Right renal pelvis (tissue), 4 donors: ENCODE measurements around the gene DST. TPM values are rescaled to one million over a fixed set of nuclear protein-coding genes. Genes with fewer than 3 reads are reported as not detected.

Experiments
- DNase-seq, 4 donors: peaks; one replicate each; pipeline ENCODE4 v3.0.0-alpha.2; 2013; ENCODE audit warnings: low read depth in 4 of 4, low spot score in 3 of 4, missing footprints in 1 of 4
- polyA plus RNA-seq, 4 donors: library from polyadenylated mRNA; unstranded; fragments of 120-200 nt; gene quantifications; one replicate each; pipeline ENCODE4 v1.2.1, GENCODE V29; 2013; ENCODE audit not compliant: insufficient read length in 4 of 4

The DST gene
- 100 to 1,000 TPM; 177 to 210 (median 192) TPM for polyA plus RNA-seq

DNA sequence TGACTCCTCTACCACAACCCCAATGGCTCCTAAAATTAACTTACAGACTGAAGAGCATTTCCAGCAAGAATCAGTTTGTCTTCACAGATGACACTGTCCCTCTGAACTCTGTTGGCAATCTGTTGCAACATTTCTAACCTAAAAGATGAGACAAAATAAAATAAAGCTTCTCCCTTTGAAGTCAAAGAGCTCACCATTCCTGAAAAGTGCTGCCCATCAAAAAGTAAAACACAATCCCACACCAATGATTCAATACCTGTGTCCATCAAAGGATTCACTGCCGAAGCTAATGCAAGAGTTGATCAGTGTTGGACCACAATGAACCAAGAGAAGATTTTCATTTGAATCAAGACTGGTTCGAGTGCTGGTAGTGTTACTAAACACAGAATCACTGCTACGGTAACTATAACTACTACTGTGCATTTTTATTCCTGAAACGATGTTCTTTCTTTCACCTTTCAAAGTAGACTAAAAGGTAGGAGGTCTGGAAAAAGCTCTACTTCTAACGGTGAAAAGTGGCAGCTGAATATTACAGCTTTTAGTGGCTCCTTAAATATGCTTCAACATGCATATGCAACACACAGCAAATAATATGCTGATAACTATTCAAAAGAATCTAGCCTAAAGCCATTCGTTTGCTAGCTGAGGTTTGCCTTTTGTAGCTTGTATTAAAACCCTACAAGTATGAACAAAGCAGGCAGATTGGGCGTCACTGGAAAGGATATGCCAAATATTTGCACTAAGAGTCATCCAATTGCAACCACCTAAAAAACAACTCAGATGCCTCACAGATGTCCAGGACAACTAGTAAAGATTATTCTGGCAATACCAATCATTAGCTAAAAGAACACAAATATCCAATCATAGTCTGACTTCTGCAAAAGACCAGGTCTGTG lies at the start of gene DST:
TSS of gene DST (minus strand) at position 524 of the 896 bp plus-strand sequence.
- no peak for DNase-seq

- no peak for DNase-seq
These were observed 49.1 kb upstream of the DST start for GRCh38 chr6:56691814-56692213.

- no peak for DNase-seq
These were observed 48.6 kb upstream of the DST start for GRCh38 chr6:56691286-56691595.

DNA sequence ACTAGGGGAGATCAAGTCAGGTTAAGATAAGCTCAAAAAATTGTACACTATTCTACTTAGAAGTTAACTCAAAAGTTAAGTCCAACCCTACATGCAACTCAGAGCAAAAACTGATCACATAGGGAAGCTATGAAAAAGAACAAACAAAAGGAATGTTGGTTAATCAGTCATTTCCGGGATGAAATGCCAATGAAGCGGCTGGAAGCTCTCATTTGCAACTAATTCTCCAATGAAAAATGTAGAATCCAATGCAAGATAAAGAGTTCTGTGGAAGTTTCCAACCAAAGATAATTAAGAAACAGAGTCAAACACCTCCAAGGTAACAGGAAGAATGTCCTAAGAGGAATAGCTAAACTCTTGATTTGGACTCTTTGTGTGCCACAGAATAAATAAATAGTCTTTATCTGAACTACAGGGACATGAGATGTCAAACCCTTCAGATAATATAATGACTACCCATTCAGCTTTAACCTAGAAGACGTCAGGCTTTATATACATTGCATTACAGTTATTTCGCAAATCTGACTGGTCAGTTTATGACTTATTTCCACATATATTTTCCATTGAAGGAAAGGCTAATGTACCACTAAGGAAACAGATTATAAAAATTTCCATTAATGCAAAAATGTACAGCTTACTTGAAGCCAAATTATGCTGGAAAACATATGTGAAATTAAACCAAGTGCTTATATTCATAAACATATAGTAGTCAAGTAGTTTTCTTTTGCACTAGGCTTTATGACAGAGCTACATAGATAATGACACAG lies 48.0 kb upstream of the DST start:
- no peak for DNase-seq

DNA sequence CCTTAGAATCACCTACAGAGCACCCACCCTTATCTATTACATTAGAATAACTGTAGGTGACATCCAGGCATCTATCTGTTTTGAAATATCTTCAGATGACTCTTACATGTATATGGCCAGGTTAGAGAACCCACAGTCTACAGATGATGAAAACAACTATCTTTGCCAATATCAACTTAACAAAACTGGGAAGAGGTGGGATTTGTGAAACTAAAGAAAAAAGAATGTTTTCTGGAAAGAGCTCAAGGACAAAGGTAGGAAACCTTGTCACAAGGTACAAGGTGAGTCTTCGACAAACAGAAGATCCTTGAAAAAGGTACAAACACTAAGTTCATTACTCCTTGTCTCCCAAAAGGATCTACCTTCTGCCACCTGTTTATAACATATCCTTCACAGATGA lies 47.0 kb upstream of the DST start:
- DNase-seq: no peak

DNA sequence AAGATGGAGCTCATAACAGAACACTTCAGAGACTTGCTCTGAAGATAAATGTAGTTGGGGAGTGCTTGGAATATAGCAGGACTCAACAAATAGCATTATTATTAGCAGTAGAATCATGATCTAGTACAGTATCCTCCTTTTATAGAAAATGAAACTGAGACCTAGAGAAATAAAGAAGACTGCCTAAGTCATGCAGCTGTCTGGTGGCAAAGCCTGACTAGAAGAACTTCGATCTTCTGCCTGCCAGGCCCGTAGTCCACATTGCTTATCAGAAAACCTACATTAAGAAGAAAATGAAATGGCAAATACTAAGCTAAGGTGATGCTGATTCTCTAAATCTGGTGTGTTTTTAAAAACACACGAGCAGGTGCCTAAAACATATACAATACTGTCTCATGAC lies 46.4 kb upstream of the DST start:
- no peak for DNase-seq

DNA sequence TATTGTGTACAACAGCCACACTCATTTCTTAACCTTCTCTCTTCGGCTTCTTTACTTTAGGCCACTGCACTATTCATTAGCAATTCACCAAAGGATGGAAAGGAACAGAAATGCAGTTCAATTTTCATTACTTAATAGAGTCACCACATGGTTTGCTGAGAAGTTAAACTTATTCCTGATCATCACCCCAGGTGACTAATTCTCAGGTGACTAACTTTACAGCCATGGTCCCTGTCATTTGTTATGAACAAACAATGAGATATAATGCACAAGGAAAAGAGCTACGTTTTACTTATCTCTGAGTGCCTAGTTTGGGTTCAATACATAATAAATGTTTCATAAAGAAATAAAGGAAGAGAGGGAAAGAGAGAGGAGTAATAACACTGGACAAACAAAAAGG lies 45.8 kb upstream of the DST start:
- no peak for DNase-seq

DNA sequence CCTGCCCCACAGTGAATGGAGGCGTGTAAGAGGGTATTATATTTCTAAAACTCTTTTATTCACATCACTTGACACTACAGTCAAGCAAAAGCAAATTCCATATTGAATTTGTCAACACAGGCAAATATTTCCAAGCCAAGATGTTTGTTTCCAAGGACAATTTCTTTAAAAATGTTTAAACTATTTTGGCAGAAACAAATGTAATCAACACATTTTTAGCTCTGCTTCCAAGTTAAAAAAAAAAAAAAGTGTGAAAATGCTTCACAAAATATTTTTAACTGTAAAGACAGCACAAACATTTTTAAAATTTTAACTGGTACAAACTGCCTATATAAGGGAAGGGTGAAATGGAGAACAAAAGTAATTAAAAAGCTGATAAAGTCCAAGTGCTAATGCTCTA lies 44.9 kb upstream of the DST start:
- DNase-seq: no peak

DNA sequence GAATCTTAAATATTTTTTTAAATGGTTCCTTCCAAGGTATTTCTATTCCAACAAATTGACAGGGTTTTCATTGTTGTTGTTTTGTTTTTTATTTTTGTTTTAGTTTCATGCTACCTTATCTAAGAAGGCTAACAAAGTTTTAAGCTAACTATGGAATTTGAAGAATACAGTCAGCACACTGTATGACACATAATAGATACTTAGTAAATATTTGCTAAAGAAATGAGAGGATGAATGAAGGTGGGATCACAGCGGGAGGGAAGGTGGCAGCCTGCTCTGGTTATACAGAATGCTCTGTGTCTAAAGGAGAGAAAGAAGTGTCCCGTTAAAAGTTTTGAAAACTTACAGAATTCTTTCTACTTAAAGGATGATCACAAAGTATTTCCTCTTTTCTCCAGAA lies 43.7 kb upstream of the DST start:
- DNase-seq: no peak

- no peak for DNase-seq
These were observed 43.3 kb upstream of the DST start for GRCh38 chr6:56685994-56686393.

DNA sequence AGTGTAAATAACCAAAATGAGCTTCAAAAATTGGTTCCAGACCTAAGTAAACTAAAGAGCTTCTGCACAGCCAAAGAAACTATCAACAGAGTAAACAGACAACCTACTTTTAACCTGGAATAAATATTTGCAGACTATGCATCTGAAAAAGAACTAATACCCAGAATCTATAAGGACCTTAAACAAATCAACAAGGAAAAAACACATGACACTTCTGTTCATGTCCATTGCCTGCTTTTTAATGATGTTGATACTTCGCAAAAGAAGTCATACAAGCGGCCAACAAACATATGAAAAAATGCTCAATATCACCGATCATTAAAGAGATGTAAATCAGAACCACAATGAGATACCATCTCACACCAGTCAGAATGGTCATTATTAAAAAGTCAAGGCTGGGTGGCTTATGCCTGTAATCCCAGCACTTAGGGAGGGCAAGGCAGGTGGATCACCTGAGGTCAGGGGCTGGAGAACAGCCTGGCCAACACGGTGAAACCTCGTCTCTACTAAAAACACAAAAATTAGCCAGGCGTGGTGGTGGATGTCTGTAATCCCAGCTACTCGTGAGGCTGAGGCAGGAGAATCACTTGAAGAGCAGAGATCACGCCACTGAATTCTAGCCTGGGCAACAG lies 42.5 kb upstream of the DST start:
- no peak for DNase-seq

DNA sequence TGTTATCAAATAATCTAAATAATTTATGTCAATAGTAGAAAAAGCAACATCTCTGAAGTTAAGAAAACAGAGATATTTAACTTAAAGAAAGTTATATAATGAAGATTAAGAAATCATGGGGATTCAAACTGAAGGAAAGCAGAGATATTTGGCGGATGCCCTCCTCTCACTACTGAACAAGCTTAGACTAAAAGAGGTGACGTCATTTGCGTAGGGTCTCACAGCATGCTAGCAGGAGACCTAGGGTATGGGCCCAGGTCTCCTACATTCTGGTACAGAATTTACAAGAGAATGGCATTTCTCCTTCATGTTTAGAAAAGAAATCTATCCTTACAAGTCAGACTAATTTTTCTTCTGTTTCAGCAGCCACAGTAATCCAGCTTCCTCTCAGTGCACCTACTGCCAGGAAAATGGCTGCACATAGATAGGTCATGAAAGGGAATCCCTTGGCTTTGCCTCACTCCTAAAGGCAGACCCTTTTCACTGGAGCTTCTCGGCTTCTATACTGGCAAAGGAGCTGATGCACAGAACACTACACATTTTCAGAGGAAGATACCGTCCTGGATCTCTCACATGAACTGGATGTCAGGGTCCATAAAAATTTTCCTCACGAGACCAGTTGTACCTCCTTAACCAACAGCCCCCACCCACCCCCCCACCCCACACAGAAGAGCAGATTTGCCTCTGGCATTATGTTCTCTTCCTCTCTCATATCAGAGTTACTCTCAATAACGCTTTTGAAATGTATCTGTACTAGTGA lies 41.8 kb upstream of the DST start:
- no peak for DNase-seq

- DNase-seq: no peak
These were observed 41.2 kb upstream of the DST start for GRCh38 chr6:56683882-56684281.

DNA sequence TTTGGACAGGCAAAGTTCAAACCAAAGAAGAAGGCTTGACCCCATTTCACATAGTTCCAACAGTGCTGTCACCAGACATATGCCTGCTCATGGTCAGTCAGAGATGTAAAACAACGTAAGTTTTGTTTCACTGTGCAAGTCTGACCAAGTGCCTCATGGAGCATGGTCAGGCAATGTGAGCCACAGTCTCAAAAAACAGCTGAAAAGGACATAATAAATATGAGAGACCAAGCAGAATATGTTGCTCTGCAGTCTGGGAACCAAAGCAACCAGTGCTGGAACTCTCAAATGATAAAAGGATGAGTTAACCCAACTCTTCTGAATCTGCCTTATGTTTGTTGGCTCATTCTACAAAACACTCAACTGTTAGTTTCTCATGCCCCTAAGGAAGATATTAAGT lies 39.9 kb upstream of the DST start:
- no peak for DNase-seq

- no peak for DNase-seq
These were observed 34.9 kb upstream of the DST start for GRCh38 chr6:56677559-56677958.

- DNase-seq: no peak
These were observed 29.2 kb upstream of the DST start for GRCh38 chr6:56671651-56672461.

- no peak for DNase-seq
These were observed 28.5 kb upstream of the DST start for GRCh38 chr6:56671160-56671559.

DNA sequence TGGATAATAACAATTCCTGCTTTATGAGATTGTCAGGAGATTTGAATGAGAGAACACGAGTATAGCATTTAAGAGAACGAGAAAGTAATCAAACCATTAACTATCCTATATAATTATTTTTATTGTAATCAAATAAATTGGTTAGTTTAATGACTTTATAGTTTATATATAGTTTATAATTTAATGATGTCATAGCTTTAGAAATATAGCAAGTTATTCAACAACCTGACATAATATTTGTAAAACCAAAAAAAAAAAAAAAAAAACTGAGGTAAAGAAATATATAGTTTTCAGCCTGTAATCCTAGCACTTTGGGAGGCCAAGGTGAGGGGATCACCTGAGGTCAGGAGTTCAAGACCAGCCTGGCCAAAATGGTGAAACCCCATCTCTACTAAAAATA lies 26.4 kb upstream of the DST start:
- DNase-seq: no peak

DNA sequence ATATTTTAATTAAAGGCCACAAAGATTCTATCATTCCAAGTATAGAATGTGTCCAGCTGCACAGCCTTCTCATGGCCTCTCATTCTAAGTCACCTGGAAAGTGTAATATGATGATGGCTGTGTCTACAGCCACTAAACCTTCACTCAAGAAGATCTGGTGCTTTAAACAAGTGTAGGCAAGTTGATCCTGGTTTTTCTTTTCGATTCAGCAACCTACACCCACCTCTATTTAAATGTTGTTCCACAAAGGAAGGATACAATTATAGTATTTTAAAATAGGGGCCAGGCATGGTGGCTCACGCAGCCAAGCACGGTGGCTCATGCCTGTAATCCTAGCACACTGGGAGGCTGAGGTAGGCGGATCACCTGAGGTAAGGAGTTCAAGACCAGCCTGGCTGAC lies 25.5 kb upstream of the DST start:
- no peak for DNase-seq

DNA sequence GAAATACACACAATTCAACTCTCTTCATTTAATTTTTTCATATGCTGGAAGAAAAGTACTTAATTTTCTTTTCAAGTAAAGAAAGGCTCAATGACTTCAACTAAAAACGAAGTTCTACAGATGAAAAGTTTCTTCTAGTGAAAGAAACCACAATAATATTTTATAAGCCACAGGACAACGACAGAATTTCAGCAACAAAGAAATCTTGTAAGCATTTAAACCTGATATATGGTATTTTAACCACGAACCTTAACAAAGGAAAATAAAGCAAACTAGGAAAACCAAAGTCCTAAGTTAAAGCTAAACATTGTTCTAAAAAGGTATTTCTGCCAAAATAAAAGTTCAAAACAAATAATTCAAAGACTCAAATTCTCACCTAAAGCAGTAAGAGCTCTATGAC lies 24.6 kb upstream of the DST start:
- no peak for DNase-seq
